HG03060 (cell line): ENCODE data around the gene TMEM40.

ENCODE experiments used
- ATAC-seq: cut with Tn5 transposase; IDR thresholded peaks from one replicate; pipeline ENCODE4 v1.9.1; 2021; ENCODE audit warnings: low read depth, moderate number of reproducible peaks; ENCODE audit not compliant: unreplicated experiment

Gene TMEM40

GRCh38 chr3:12686096-12686495, 73.0 kb downstream of the TMEM40 start:
- no peak for ATAC-seq
